NCI-H226 (cell line): ENCODE measurements around the gene PYDC1.
"Not testable (repeated sequence)": the region's sequence is repeated elsewhere in the genome, so short reads cannot be mapped to it uniquely, and the experiment has no call there.

Experiments used
- DNase-seq: peaks from one replicate; pipeline ENCODE4 v3.0.0-alpha.2; 2015

The PYDC1 gene

DNA sequence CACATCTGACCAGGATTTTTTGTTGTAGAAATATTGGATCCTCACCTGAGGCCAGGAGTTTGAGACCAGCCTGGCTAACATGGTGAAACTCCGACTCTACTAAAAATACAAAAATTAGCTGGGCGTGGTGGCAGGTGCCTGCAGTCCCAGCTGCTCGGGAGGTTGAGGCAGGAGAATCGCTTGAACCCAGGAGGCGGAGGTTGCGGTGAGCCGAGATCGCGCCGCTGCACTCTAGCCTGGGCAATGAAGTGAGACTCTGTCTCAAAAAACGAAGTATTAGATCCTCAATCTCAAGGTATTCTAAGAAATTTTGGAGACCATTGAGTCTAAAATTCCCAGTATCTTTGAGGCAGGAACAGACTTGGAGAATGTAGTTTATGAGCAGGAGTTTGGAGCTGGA is 21.1 kb downstream of the PYDC1 start:
- DNase-seq = not testable (repeated sequence)

GRCh38 chr16:31194898-31195297 is 22.0 kb downstream of the PYDC1 start:
- no peak for DNase-seq

DNA sequence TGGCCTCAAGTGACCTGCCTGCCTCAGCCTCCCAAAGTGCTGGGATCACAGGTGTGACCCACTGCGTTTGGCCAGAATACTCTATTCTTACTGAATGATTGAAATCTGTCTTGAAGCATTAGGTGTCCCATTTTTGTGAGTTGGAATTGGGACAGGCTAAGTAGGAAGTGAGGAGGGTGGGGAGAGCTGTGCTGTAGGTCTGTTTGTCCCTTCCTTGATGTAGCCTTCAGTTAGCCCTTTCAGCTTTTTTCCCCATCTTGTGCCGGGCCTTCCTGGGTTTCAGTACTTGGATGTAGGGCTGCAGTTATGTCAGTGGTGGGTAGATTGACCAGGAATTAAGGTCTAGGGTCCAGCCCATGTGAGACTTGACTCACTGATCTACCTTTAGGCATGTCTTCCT is 23.1 kb downstream of the PYDC1 start:
- no peak for DNase-seq

- DNase-seq = no peak
Observed at GRCh38 chr16:31192856-31193642, 23.9 kb downstream of the PYDC1 start.

DNA sequence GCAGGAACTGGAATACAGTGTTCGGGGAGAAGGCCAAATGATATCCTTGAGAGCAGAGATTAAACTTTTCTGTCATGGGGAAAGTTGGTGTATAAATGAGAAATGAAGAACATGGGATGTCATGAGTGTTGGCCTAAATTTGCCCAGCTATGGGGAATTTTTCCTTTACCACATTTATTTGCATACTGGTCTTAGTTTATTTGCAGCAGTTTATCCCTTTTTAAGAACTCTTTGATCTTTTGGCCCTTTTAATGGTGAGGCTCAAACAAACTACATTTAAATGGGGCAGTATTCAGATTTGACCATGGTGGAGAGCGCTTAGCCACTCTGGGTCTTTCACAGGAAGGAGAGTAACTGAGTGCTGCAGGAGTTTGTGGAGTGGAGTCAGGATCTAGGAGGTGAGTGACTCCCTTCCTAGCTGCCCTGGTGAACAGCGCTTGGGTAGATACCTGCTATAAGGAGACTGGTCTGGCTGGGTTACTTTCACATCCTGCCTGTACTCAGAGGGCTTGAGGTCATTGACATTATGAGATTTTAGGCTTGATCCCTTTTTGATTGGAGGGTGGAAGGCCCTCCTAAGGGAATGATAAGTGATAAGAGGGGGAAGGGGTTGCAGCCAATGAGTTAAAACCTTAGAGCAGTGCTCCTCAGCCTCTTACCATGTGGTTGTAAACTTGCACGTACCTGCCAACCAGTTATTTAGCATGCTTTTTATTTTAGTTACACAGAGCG is 25.1 kb downstream of the PYDC1 start:
- DNase-seq = no peak

DNA sequence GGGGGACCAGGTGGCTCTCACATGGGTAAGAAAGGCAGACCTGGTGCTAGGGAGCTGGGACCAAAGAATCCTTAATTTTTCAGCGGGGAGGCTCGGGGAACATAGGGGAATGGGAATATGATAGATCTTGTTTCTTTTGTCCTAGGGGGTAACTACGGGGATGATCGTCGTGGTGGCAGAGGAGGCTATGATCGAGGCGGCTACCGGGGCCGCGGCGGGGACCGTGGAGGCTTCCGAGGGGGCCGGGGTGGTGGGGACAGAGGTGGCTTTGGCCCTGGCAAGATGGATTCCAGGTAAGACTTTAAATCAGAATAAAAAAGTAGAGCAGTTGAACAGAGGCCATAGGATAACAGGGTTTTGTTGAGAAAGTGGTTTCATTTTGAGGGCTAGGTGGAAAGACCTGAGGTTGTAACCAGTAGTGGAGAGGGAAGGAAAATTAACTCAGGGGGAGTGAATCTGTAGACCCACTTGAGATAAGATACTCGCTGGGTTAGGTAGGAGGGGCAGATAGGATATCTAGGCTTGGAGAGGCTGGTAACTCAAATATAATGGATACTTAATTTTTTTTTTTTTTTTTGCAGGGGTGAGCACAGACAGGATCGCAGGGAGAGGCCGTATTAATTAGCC is 26.0 kb downstream of the PYDC1 start:
- DNase-seq = no peak

- DNase-seq = no peak
Observed at GRCh38 chr16:31190061-31190460, 26.9 kb downstream of the PYDC1 start.

DNA sequence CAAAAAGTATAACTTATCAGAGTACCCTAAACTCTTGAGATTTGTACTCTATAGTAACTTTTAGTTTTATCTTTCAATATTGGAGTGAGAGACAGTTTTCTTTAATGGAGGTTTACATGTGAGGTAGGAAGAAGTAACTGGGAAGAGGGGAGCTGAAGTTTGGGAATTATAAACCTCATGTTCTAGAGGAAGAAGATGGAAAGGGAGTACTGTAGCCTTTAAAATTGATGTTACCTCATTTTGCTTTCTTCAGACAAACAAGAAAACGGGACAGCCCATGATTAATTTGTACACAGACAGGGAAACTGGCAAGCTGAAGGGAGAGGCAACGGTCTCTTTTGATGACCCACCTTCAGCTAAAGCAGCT is 27.5 kb downstream of the PYDC1 start:
- no peak for DNase-seq

DNA sequence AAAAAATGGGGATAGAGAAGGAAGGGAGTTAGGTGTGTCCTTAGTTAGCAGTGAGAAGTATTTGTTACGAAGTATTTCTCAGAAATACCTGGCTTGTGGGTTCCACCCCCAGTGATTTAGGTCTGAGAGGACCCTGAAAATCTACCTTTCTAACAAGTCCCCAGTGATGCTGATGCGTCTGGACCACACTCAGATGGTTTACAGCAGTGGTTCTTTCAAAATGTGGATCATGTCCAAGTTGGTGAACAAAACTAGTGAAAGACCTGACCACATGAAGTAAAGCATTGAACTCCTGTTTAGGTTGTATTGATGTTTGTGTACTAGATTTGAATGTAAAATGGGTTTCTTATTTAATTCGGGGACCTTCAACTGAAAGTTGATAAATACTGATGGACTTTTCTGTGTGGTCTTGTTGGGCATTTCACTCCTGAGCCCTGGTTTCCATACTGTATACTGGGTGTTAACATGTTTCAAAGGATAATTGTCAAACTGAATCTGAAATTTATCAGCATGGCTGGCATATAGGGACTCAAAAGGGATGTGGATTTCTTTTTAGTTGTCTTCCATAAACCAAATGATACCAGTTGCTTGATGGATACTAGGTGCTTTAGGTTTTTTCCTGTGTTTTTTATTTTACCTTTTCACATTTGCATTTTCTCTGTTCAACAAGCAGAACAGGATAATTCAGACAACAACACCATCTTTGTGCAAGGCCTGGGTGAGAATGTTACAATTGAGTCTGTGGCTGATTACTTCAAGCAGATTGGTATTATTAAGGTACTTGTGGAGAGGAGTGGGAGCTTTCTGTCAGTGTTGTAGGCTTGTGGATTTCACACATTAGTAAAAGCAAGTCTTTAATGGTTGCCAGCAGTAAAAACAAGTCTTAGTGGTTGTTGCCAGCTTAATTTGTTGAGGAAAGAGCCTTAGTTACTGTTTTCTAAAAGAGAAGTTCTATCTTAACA is 28.2 kb downstream of the PYDC1 start:
- DNase-seq = no peak

- DNase-seq = no peak
Observed at GRCh38 chr16:31187808-31188189, 29.1 kb downstream of the PYDC1 start.

DNA sequence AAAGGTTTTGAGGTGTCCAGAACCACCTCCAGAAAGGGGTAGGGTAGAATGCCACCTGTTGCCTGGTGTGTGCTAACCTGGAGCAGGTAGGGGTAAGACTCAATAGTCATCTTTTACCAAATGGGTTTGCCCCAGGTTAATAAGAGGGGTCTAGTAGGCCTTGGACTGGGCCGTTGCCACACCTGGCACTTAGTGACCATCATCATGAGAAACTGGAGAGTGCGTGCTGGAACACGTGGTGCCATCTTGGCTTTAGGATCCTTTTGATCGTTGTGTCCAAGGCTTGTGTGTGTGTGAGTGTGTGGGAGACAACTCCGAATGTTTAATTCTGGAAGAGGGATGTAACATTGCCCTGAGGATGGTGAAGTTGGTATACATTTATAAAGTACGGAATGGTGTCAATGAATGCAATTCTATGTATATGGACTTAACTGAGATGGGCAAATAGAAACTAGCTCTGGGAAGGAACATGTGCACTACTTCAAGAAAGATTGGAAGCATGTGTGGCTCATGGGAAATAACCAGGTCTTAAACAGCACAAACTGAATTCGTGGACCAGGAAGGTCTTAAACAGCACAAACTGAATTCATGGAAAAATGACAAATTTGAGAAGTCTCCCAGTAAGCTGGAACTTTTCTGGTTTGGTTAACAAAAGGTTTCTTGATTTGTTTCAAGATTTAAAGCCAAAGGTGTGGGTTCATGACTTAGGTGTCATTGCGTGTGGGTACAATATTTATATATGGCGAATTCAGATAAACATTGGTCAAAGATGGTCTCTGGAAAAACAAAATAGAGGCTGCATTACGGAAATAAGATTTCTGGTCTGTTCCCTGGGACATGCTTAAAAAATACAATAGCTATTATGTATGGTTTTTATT is 29.8 kb downstream of the PYDC1 start:
- DNase-seq = no peak

- no peak for DNase-seq
Observed at GRCh38 chr16:31186176-31186575, 30.8 kb downstream of the PYDC1 start.

- no peak for DNase-seq
Observed at GRCh38 chr16:31185339-31185738, 31.6 kb downstream of the PYDC1 start.

GRCh38 chr16:31184888-31185287 is 32.0 kb downstream of the PYDC1 start:
- no peak for DNase-seq

- DNase-seq = no peak
Observed at GRCh38 chr16:31183432-31184428, 33.2 kb downstream of the PYDC1 start.

GRCh38 chr16:31182391-31182790 is 34.5 kb downstream of the PYDC1 start:
- DNase-seq = no peak

DNA sequence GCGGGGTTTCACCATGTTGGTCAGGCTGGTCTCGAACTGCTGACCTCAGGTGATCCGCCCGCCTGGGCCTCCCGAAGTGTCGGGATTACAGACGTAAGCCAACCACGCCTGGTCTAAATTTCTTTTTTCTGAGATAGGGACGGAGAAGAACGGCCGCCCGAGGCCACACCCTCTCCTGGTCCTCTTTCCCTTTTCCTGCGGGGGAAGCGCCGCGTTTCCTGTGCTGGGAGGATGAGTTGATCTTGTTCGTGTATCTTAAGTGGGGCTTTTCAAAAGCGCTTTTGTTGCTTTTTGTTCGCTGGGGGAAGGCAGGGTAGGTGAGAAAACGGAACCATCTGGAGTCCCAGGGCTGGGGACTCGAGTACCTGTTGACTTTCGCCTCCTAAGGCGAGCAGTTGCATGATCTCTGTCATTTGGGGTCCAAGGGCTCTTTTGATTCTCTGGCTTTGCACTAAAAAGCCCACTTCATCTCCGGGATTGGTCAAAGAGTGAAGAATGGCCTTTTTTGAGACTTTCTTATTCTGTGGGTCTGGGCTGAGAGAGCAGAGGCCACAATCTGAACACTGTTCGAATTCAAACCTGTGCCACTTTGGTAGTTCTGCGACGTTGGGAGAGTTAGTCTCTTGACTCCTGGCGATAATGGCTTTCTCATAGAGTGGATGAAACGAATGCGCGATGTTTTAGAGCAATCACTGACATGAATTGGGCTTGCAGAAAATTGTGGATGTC is 35.7 kb downstream of the PYDC1 start:
- DNase-seq = peak; percentile 76

- peak; percentile 68 for DNase-seq
Observed at GRCh38 chr16:31179747-31180459, 37.0 kb downstream of the PYDC1 start, which contains the start of gene FUS. Gene FUS, plus strand, starts transcription at chr16:31180139. Its CDS starts 76 bp downstream, at chr16:31180215.

DNA sequence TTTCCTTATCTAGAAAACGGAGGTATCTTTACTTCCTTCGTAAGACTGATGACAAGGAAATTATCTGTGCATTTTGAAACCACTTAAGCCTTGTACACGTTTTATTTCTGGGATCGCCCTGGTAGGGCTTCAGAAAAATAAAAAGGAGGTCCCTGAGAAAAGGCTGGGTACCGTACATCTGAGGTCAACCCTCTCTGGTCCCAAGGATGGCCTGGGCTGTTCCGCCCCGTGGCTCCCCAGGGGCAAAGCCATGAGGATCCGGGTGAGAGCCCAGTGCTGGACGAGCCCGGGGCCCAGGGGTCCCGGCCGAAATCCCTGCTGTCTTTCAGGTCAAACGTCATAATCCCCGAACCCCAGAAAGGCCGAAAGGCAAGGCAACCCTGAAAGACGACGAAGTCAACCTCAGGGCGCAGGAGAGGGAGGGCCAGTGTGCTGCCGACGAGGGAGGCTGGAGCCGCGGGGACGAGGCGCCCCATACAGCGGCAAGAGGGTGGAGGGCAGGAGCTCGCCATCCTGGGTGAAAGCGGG is 37.7 kb downstream of the PYDC1 start:
- DNase-seq = no peak
